Activated CD4-positive, CD25-positive, alpha-beta regulatory T cell treated with anti-CD3 and anti-CD28 coated beads, Interleukin-2, amount 50 U/mL, for 24 hours (primary cell): ENCODE measurements around the gene ARL8B.
A peak's percentile ranks its signal among the peaks of the same experiment; 100 is the strongest.

Experiments
- ATAC-seq, 2 donors: fragments of 150-1000 bp; cut with Tn5 transposase; one replicate each; pipeline ENCODE4 v1.10.0; 2021; ENCODE audit warnings: mild to moderate bottlenecking in 1 of 2, moderate library complexity in 1 of 2

Gene ARL8B

GRCh38 chr3:5188419-5189221 is 66.5 kb downstream of the ARL8B start:
- peak; percentile 20 to 25 for ATAC-seq

GRCh38 chr3:5190147-5190791 is 68.2 kb downstream of the ARL8B start:
- no peak for ATAC-seq

GRCh38 chr3:5191555-5192304 is 69.6 kb downstream of the ARL8B start:
- ATAC-seq: no peak

- ATAC-seq: peak; percentile 12 to 16
Observed at GRCh38 chr3:5192571-5193365, 70.7 kb downstream of the ARL8B start.

GRCh38 chr3:5194341-5194740 is 72.2 kb downstream of the ARL8B start:
- peak; percentile 1 to 3 for ATAC-seq

- peak; percentile 42 to 50 for ATAC-seq
Observed at GRCh38 chr3:5194801-5195509, 72.9 kb downstream of the ARL8B start.

GRCh38 chr3:5195605-5196004 is 73.5 kb downstream of the ARL8B start:
- ATAC-seq: no peak

- no peak for ATAC-seq
Observed at GRCh38 chr3:5197022-5197421, 74.9 kb downstream of the ARL8B start.

GRCh38 chr3:5197470-5198312 is 75.6 kb downstream of the ARL8B start:
- peak; percentile 67 to 71 for ATAC-seq

GRCh38 chr3:5198313-5198677 is 76.2 kb downstream of the ARL8B start:
- ATAC-seq: no peak

- ATAC-seq: no peak
Observed at GRCh38 chr3:5198986-5199731, 77.1 kb downstream of the ARL8B start.

- no peak for ATAC-seq
Observed at GRCh38 chr3:5201536-5201935, 79.4 kb downstream of the ARL8B start.

- ATAC-seq: no peak
Observed at GRCh38 chr3:5202222-5202621, 80.1 kb downstream of the ARL8B start.

GRCh38 chr3:5205165-5205941 is 83.3 kb downstream of the ARL8B start:
- ATAC-seq: peak; percentile 86 to 90

- no peak for ATAC-seq
Observed at GRCh38 chr3:5210926-5211325, 88.8 kb downstream of the ARL8B start.

- no peak for ATAC-seq
Observed at GRCh38 chr3:5212628-5213573, 90.8 kb downstream of the ARL8B start.

- ATAC-seq: no peak
Observed at GRCh38 chr3:5213574-5213966, 91.5 kb downstream of the ARL8B start.

- no peak for ATAC-seq
Observed at GRCh38 chr3:5214352-5214751, 92.3 kb downstream of the ARL8B start.
